H9 (cell line): ENCODE results near the gene MAGI1. TPM values are rescaled to one million over a fixed set of nuclear protein-coding genes. Genes with fewer than 3 reads are reported as not detected.

Experiments
- DNase-seq: peaks from one replicate; pipeline ENCODE4 v3.0.0-alpha.2; 2017
- H2AFZ ChIP-seq: one replicate; pipeline ENCODE4 v1.6.1; 2013; ENCODE audit warnings: mild to moderate bottlenecking, low read length, control low read depth, moderate library complexity
- H2AK5ac ChIP-seq: 2 replicates; pipeline ENCODE4 v1.6.1; 2013; ENCODE audit warnings: low read length, control low read depth, mixed read lengths; ENCODE audit not compliant: insufficient read length
- H2BK120ac ChIP-seq: one replicate; pipeline ENCODE4 v1.6.1; 2013; ENCODE audit warnings: low read depth, mild to moderate bottlenecking, low read length, control low read depth, inconsistent platforms; ENCODE audit not compliant: poor library complexity, severe bottlenecking
- H2BK12ac ChIP-seq: 2 replicates; pipeline ENCODE4 v1.6.1; 2013; ENCODE audit warnings: low read length, control low read depth, mixed read lengths, low read depth; ENCODE audit not compliant: insufficient read length
- H2BK15ac ChIP-seq: 2 replicates; pipeline ENCODE4 v1.6.1; 2013; ENCODE audit warnings: low read depth, low read length, control low read depth
- H2BK20ac ChIP-seq: one replicate; pipeline ENCODE4 v1.6.1; 2013; ENCODE audit warnings: low read depth, mild to moderate bottlenecking, low read length, control low read depth, inconsistent platforms; ENCODE audit not compliant: poor library complexity, severe bottlenecking
- H2BK5ac ChIP-seq: 2 replicates; pipeline ENCODE4 v1.6.1; 2013; ENCODE audit warnings: low read length, control low read depth, mixed read lengths; ENCODE audit not compliant: insufficient read length
- H3K14ac ChIP-seq: 2 replicates; pipeline ENCODE4 v1.6.1; 2013; ENCODE audit warnings: low read length, control low read depth; ENCODE audit not compliant: insufficient read depth
- H3K18ac ChIP-seq: 2 replicates; pipeline ENCODE4 v1.6.1; 2013; ENCODE audit warnings: low read depth, mild to moderate bottlenecking, mixed read lengths, low read length, control low read depth; ENCODE audit not compliant: insufficient read length
- H3K23ac ChIP-seq: 2 replicates; pipeline ENCODE4 v1.6.1; 2013; ENCODE audit warnings: low read length, control low read depth, mixed read lengths, low read depth; ENCODE audit not compliant: insufficient read length
- H3K23me2 ChIP-seq: 2 replicates; pipeline ENCODE4 v1.6.1; 2013; ENCODE audit warnings: low read depth, mild to moderate bottlenecking, mixed read lengths, low read length, control low read depth; ENCODE audit not compliant: insufficient read length, poor library complexity, severe bottlenecking
- H3K27ac ChIP-seq: 2 replicates; pipeline ENCODE4 v1.5.1; 2013; ENCODE audit warnings: low read length, control low read depth, mixed read lengths, low read depth; ENCODE audit not compliant: insufficient read length
- H3K27me3 ChIP-seq: 2 replicates; pipeline ENCODE4 v1.6.1; 2013; ENCODE audit warnings: low read length, control low read depth, inconsistent platforms; ENCODE audit not compliant: insufficient read depth
- H3K4ac ChIP-seq: 2 replicates; pipeline ENCODE4 v1.6.1; 2013; ENCODE audit warnings: low read depth, mild to moderate bottlenecking, control low read depth, inconsistent platforms, low read length, moderate library complexity
- H3K4me1 ChIP-seq: 2 replicates; pipeline ENCODE4 v1.6.1; 2013; ENCODE audit warnings: low read length, control low read depth, inconsistent platforms; ENCODE audit not compliant: insufficient read depth
- H3K4me2 ChIP-seq: 2 replicates; pipeline ENCODE4 v1.6.1; 2013; ENCODE audit warnings: low read length, control low read depth, mixed read lengths; ENCODE audit not compliant: insufficient read length, insufficient read depth
- H3K56ac ChIP-seq: 2 replicates; pipeline ENCODE4 v1.6.1; 2013; ENCODE audit warnings: low read depth, mild to moderate bottlenecking, mixed read lengths, low read length, control low read depth; ENCODE audit not compliant: insufficient read length
- H3K79me1 ChIP-seq: 2 replicates; pipeline ENCODE4 v1.6.1; 2013; ENCODE audit warnings: low read depth, mild to moderate bottlenecking, moderate library complexity, low read length, control low read depth, inconsistent platforms; ENCODE audit not compliant: insufficient read depth, poor library complexity, severe bottlenecking
- H3K79me2 ChIP-seq: 2 replicates; pipeline ENCODE4 v1.6.1; 2013; ENCODE audit warnings: low read length, control low read depth, inconsistent platforms; ENCODE audit not compliant: insufficient read depth
- H3K9ac ChIP-seq: 2 replicates; pipeline ENCODE4 v1.6.1; 2013; ENCODE audit warnings: low read length, control low read depth, mixed read lengths; ENCODE audit not compliant: insufficient read length; ENCODE audit errors: extremely low read depth
- H3K9me3 ChIP-seq: one replicate; pipeline ENCODE4 v1.6.1; 2013; ENCODE audit warnings: low read depth, low read length, inconsistent platforms; ENCODE audit not compliant: control insufficient read depth
- H3T11ph ChIP-seq: one replicate; pipeline ENCODE4 v1.6.1; 2013; ENCODE audit warnings: mild to moderate bottlenecking, low read length, control low read depth, inconsistent platforms
- H4K20me1 ChIP-seq: one replicate; pipeline ENCODE4 v1.6.1; 2013; ENCODE audit not compliant: control insufficient read depth, insufficient read length, insufficient read depth
- H4K5ac ChIP-seq: 2 replicates; pipeline ENCODE4 v1.6.1; 2013; ENCODE audit warnings: low read depth, mild to moderate bottlenecking, mixed read lengths, low read length, control low read depth; ENCODE audit not compliant: insufficient read length
- H4K8ac ChIP-seq: replicated peaks from 2 replicates; pipeline ENCODE4 v1.6.1; 2013; ENCODE audit warnings: low read length, control low read depth, mixed read lengths, low read depth; ENCODE audit not compliant: insufficient read length
- H4K91ac ChIP-seq: 2 replicates; pipeline ENCODE4 v1.6.1; 2013; ENCODE audit warnings: low read depth, mild to moderate bottlenecking, moderate library complexity, mixed read lengths, low read length, control low read depth; ENCODE audit not compliant: insufficient read length
- H3K27ac Mint-ChIP-seq, 3 experiments: 2 replicates in 2 of 3; 3 replicates in 1 of 3; pipeline ENCODE4 v1.8.0; 2020 to 2021; ENCODE audit warnings: mixed read lengths in 3 of 3, mild to moderate bottlenecking in 1 of 3, moderate library complexity in 1 of 3
- H3K27me3 Mint-ChIP-seq: 2 replicates; pipeline ENCODE4 v1.8.0; 2021; ENCODE audit warnings: low read depth, mild to moderate bottlenecking, moderate library complexity, mixed read lengths
- H3K36me3 Mint-ChIP-seq, 3 experiments: 2 replicates in 2 of 3; 3 replicates in 1 of 3; pipeline ENCODE4 v1.8.0; 2020 to 2021; ENCODE audit warnings: low read depth in 3 of 3, mixed read lengths in 3 of 3; ENCODE audit not compliant: insufficient read depth in 1 of 3
- H3K4me1 Mint-ChIP-seq, 2 experiments: 2 replicates each; pipeline ENCODE4 v1.8.0; 2020; ENCODE audit warnings: mixed read lengths in 2 of 2
- H3K4me3 Mint-ChIP-seq, 2 experiments: 2 replicates in 1 of 2; 3 replicates in 1 of 2; pipeline ENCODE4 v1.8.0; 2020 to 2021; ENCODE audit warnings: mild to moderate bottlenecking in 2 of 2, mixed read lengths in 2 of 2, moderate library complexity in 1 of 2
- H3K9me3 Mint-ChIP-seq, 2 experiments: 2 replicates in 1 of 2; 3 replicates in 1 of 2; pipeline ENCODE4 v1.8.0; 2020; ENCODE audit warnings: mild to moderate bottlenecking in 2 of 2, mixed read lengths in 2 of 2, moderate library complexity in 1 of 2
- CTCF ChIP-seq: fragments of 200-600 bp; sonication (generic); conservative IDR thresholded peaks from 3 replicates; pipeline ENCODE4 v1.8.0; 2021; ENCODE audit warnings: antibody characterized with exemption, mild to moderate bottlenecking
- WGBS: extraction: QIAGEN DNeasy Blood & Tissue Kit; methylation state at CpG from one replicate; pipeline ENCODE4 v1.1.7; 2013; ENCODE audit warnings: missing lambda C conversion rate, low lambda C conversion rate, mixed read lengths; ENCODE audit not compliant: insufficient read length; ENCODE audit errors: extremely low coverage; 5-methylcytosine and 5-hydroxymethylcytosine counted together
- total RNA-seq: library from RNA; stranded (reverse); gene quantifications from 2 replicates; pipeline ENCODE4 v1.2.1, GENCODE V29; 2021

Gene MAGI1
- total RNA-seq, 1 experiment from 2014 or later: 65.7 TPM

DNA sequence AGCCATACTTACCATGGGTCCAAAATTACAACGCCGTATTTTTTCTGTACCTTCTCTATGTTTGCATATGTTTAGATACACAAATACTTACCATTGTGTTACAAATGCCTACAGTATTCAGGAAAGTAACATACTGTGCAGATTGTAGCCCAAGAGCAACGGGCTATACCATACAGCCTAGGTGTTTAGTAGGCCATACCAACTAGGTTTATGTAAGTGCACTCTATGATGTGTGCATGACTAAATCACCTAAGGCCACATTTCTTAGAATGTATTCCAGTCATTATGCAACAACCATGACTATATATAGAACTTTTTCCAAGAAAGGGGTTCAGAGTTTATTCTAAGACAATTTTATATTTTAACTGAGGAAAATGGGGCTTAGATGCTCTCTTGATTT is 411.7 kb downstream of the MAGI1 start:
- Mint-ChIP-seq H3K4me1 (peaks cover 20% of the 10 kb centered on the region in 2 experiments), H3K27ac (no peak overlapping the region), H3K27me3 (no peaks in the 10 kb centered on the region), H3K36me3 (no peaks in the 10 kb centered on the region), H3K4me3 (no peak overlapping the region), H3K9me3 (no peaks in the 10 kb centered on the region)
- H2BK120ac ChIP-seq: no peak overlapping the region
- no peaks in the 10 kb centered on the region for H3K79me2 ChIP-seq
- TF ChIP-seq CTCF: no peak
- H3K56ac ChIP-seq: no peak overlapping the region
- no peaks in the 10 kb centered on the region for H3K23me2 ChIP-seq
- no peak overlapping the region for H2AFZ ChIP-seq
- no peak for DNase-seq
- H2AK5ac ChIP-seq: no peak overlapping the region
- no peak overlapping the region for H3K4me2 ChIP-seq
- no peaks in the 10 kb centered on the region; the same call in 1 of the 2 replicates for H3K4me1 ChIP-seq
- no peak overlapping the region for H3K14ac ChIP-seq
- no peak overlapping the region for H3K18ac ChIP-seq
- no CpG with 5 or more reads among the region's 3 CpGs for WGBS
- H3K27ac ChIP-seq: no peak overlapping the region
- no peak overlapping the region for H2BK20ac ChIP-seq
- no peak overlapping the region for H3K4ac ChIP-seq
- H3K23ac ChIP-seq: no peak overlapping the region
- H4K20me1 ChIP-seq: no peaks in the 10 kb centered on the region
- H3K9me3 ChIP-seq: no peaks in the 10 kb centered on the region
- H4K91ac ChIP-seq: no peak overlapping the region
- H2BK12ac ChIP-seq: no peak overlapping the region
- H3K27me3 ChIP-seq: no peaks in the 10 kb centered on the region
- H4K5ac ChIP-seq: no peak overlapping the region
- no peaks in the 10 kb centered on the region for H3K79me1 ChIP-seq
- H2BK15ac ChIP-seq: no peak overlapping the region
- no peak overlapping the region for H3K9ac ChIP-seq
- no peak overlapping the region for H3T11ph ChIP-seq
- H4K8ac ChIP-seq: no peak overlapping the region
- H2BK5ac ChIP-seq: no peak overlapping the region
